PFSK-1 (cell line): ENCODE results near the gene RPS6KA5.

ENCODE experiments used
- POLR2AphosphoS5 ChIP-seq: IDR thresholded peaks from 2 replicates; pipeline ENCODE4 v1.6.1; 2012; ENCODE audit warnings: low read depth, mild to moderate bottlenecking, control low read depth, low read length, moderate library complexity
- SIN3A ChIP-seq: IDR thresholded peaks from 2 replicates; pipeline ENCODE4 v1.6.1; 2012; ENCODE audit warnings: mild to moderate bottlenecking, low read length, moderate library complexity, borderline replicate concordance; ENCODE audit not compliant: insufficient read depth
- TF ChIP-seq, protein P1 (sequence below), 2 experiments: IDR thresholded peaks; 2 replicates each; pipeline versions ENCODE4 v1.6.1 to v1.8.0; 2011 to 2012; ENCODE audit warnings: low read depth in 2 of 2, low read length in 2 of 2, control low read depth in 1 of 2, inconsistent platforms in 1 of 2, mild to moderate bottlenecking in 1 of 2, moderate library complexity in 1 of 2; ENCODE audit not compliant: insufficient read depth in 1 of 2

DNA sequence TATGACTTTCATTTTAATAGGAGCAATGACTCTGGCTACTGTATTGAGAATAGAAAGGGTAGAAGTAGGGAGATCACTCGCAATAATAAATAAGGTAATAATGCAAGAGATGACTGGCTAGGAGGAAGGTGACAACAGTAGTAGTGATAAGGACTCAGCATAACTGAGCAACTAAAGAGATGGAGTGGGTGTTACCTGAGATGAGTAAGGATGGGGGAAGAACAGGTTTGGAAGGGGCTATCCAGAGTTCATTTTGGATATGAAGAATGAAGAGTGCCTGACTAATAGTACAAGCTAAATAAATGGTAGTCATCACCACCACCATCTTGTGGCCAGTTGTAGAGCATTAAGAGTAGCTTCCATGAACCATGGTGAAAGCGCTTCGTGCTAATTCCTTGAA lies 101.1 kb downstream of the RPS6KA5 start:
- no peak for TF ChIP-seq POLR2AphosphoS5
- TF ChIP-seq SIN3A, result no peak
- TF ChIP-seq, protein P1, sequence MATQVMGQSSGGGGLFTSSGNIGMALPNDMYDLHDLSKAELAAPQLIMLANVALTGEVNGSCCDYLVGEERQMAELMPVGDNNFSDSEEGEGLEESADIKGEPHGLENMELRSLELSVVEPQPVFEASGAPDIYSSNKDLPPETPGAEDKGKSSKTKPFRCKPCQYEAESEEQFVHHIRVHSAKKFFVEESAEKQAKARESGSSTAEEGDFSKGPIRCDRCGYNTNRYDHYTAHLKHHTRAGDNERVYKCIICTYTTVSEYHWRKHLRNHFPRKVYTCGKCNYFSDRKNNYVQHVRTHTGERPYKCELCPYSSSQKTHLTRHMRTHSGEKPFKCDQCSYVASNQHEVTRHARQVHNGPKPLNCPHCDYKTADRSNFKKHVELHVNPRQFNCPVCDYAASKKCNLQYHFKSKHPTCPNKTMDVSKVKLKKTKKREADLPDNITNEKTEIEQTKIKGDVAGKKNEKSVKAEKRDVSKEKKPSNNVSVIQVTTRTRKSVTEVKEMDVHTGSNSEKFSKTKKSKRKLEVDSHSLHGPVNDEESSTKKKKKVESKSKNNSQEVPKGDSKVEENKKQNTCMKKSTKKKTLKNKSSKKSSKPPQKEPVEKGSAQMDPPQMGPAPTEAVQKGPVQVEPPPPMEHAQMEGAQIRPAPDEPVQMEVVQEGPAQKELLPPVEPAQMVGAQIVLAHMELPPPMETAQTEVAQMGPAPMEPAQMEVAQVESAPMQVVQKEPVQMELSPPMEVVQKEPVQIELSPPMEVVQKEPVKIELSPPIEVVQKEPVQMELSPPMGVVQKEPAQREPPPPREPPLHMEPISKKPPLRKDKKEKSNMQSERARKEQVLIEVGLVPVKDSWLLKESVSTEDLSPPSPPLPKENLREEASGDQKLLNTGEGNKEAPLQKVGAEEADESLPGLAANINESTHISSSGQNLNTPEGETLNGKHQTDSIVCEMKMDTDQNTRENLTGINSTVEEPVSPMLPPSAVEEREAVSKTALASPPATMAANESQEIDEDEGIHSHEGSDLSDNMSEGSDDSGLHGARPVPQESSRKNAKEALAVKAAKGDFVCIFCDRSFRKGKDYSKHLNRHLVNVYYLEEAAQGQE (IDR thresholded peaks at IDR 0.05; ENCODE audit: insufficient read depth in 1 of 2, low read depth in 2 of 2, low read length in 2 of 2), result no peak
